Neural cell (in vitro differentiated cells): Measurements from ENCODE around the gene HSFX3. TPM values are rescaled to one million over a fixed set of nuclear protein-coding genes. Genes with fewer than 3 reads are reported as not detected.

ENCODE experiments used
- H2AFZ ChIP-seq: fragments of 200-600, 300-800 bp; sonication (generic), shearing (Covaris generic); 2 replicates; pipeline ENCODE4 v1.6.0; 2014; ENCODE audit warnings: low read depth, mild to moderate bottlenecking, antibody characterized with exemption, low read length, moderate library complexity
- H3F3A ChIP-seq: fragments of 200-600 bp; shearing (Covaris generic); 2 replicates; pipeline ENCODE4 v1.6.1; 2016; ENCODE audit warnings: mild to moderate bottlenecking, moderate library complexity, mixed read lengths, antibody characterized with exemption, low read length; ENCODE audit not compliant: insufficient read depth, poor library complexity, severe bottlenecking
- H3K27ac ChIP-seq: fragments of 200-600, 300-800 bp; sonication (generic), shearing (Covaris generic); 2 replicates; pipeline ENCODE4 v1.5.1; 2014; ENCODE audit warnings: mild to moderate bottlenecking, low read length, moderate library complexity
- H3K27me3 ChIP-seq: fragments of 300-800, 200-600 bp; sonication (generic), shearing (Covaris generic); 2 replicates; pipeline ENCODE4 v1.6.0; 2014; ENCODE audit warnings: mild to moderate bottlenecking, low read depth, low read length, moderate library complexity; ENCODE audit not compliant: insufficient read depth
- H3K36me3 ChIP-seq: fragments of 300-800, 200-600 bp; sonication (generic), shearing (Covaris generic); 2 replicates; pipeline ENCODE4 v1.5.1; 2014; ENCODE audit warnings: mild to moderate bottlenecking, antibody characterized with exemption, low read length, moderate library complexity; ENCODE audit not compliant: insufficient read depth
- H3K4me2 ChIP-seq: fragments of 300-800, 200-600 bp; sonication (generic), shearing (Covaris generic); 2 replicates; pipeline ENCODE4 v1.6.0; 2014; ENCODE audit warnings: mild to moderate bottlenecking, low read length
- H3K4me3 ChIP-seq: fragments of 300-800, 200-600 bp; sonication (generic), shearing (Covaris generic); 2 replicates; pipeline ENCODE4 v1.5.1; 2014; ENCODE audit warnings: mild to moderate bottlenecking, low read length, moderate library complexity
- H3K79me2 ChIP-seq: fragments of 200-600 bp; shearing (Covaris generic); replicated peaks from 2 replicates; pipeline ENCODE4 v1.6.0; 2014; ENCODE audit warnings: mild to moderate bottlenecking, low read length, moderate library complexity; ENCODE audit not compliant: insufficient read depth
- H3K9ac ChIP-seq: fragments of 300-800, 200-600 bp; sonication (generic), shearing (Covaris generic); 2 replicates; pipeline ENCODE4 v1.6.1; 2016; ENCODE audit warnings: mild to moderate bottlenecking, low read length, mixed read lengths
- H3K9me2 ChIP-seq: fragments of 200-600 bp; shearing (Covaris generic); 2 replicates; pipeline ENCODE4 v1.6.1; 2016; ENCODE audit warnings: mild to moderate bottlenecking, low read length, mixed read lengths; ENCODE audit not compliant: insufficient read depth
- H3K9me3 ChIP-seq: fragments of 200-600, 300-800 bp; sonication (generic), shearing (Covaris generic); 2 replicates; pipeline ENCODE4 v1.6.1; 2016; ENCODE audit warnings: mild to moderate bottlenecking, mixed run types, low read length, moderate library complexity, mixed read lengths
- H4K20me1 ChIP-seq: fragments of 200-600 bp; shearing (Covaris generic); 2 replicates; pipeline ENCODE4 v1.6.1; 2016; ENCODE audit warnings: mild to moderate bottlenecking, mixed run types; ENCODE audit not compliant: insufficient read depth
- EP300 ChIP-seq: fragments of 450-650 bp; conservative IDR thresholded peaks from 2 replicates; pipeline ENCODE4 v1.6.1; 2014; ENCODE audit warnings: antibody characterized with exemption, mild to moderate bottlenecking, moderate library complexity; ENCODE audit not compliant: poor library complexity, severe bottlenecking
- EZH2 ChIP-seq: fragments of 200-600, 300-800 bp; shearing (Covaris generic), sonication (generic); IDR thresholded peaks from 2 replicates; pipeline ENCODE4 v1.6.1; 2014; ENCODE audit warnings: antibody characterized with exemption, low read length, borderline replicate concordance, mild to moderate bottlenecking; ENCODE audit not compliant: insufficient read depth, poor library complexity, severe bottlenecking
- MXI1 ChIP-seq: fragments of 450-650 bp; conservative IDR thresholded peaks from 2 replicates; pipeline ENCODE4 v1.6.1; 2014; ENCODE audit warnings: antibody characterized with exemption, mild to moderate bottlenecking; ENCODE audit not compliant: poor library complexity, severe bottlenecking
- POLR2AphosphoS5 ChIP-seq: IDR thresholded peaks from 2 replicates; pipeline ENCODE4 v1.6.1; 2012
- RAD21 ChIP-seq: fragments of 450-650 bp; conservative IDR thresholded peaks from 2 replicates; pipeline ENCODE4 v1.6.1; 2014; ENCODE audit warnings: antibody characterized with exemption, mild to moderate bottlenecking, moderate library complexity
- SMC3 ChIP-seq: fragments of 450-650 bp; conservative IDR thresholded peaks from 2 replicates; pipeline ENCODE4 v1.6.1; 2014; ENCODE audit warnings: antibody characterized with exemption, mild to moderate bottlenecking, moderate library complexity; ENCODE audit not compliant: poor library complexity
- TAF1 ChIP-seq: IDR thresholded peaks from 2 replicates; pipeline ENCODE4 v1.6.1; 2012; ENCODE audit warnings: low read depth
- polyA plus RNA-seq: library from polyadenylated mRNA; depleted of rRNA; stranded (reverse); fragments of >200 nt; gene quantifications from 2 replicates; pipeline ENCODE4 v1.2.3, GENCODE V29; 2014
- TF ChIP-seq, protein P1 (sequence below): IDR thresholded peaks from 2 replicates; pipeline ENCODE4 v1.6.1; 2012; ENCODE audit warnings: borderline replicate concordance
- TF ChIP-seq, protein P2 (sequence below): fragments of 450-650 bp; IDR thresholded peaks from 2 replicates; pipeline ENCODE4 v1.5.1; 2014; ENCODE audit warnings: antibody characterized with exemption, mild to moderate bottlenecking, moderate library complexity; ENCODE audit not compliant: poor library complexity, severe bottlenecking

HSFX3 gene
- polyA plus RNA-seq, 1 donor from 2014 or later: not detected

DNA sequence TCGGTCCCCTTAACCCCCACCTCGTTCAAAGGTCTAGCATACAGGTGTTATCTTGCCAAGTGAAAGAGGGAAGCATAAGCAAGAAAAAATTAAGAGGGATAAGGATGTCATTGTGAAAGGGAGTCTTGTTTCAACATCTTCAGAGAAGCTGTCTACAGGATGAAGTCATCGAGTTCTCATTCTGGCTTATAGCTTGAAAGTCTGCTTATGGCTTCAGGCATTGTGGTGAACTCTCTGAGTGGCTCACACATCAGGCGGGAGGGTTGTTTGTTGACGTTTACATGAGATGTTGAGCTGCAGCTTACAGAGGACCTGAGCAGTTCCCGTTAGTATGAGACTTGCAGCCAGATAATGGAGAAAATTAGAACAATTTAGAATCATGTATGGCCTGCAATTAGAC lies 20.9 kb upstream of the HSFX3 start:
- H2AFZ ChIP-seq: no peak overlapping the region
- no peaks in the 10 kb centered on the region for H3K9me3 ChIP-seq
- no peak overlapping the region for H3K27ac ChIP-seq
- H3K27me3 ChIP-seq: no peaks in the 10 kb centered on the region
- TF ChIP-seq, protein P1, sequence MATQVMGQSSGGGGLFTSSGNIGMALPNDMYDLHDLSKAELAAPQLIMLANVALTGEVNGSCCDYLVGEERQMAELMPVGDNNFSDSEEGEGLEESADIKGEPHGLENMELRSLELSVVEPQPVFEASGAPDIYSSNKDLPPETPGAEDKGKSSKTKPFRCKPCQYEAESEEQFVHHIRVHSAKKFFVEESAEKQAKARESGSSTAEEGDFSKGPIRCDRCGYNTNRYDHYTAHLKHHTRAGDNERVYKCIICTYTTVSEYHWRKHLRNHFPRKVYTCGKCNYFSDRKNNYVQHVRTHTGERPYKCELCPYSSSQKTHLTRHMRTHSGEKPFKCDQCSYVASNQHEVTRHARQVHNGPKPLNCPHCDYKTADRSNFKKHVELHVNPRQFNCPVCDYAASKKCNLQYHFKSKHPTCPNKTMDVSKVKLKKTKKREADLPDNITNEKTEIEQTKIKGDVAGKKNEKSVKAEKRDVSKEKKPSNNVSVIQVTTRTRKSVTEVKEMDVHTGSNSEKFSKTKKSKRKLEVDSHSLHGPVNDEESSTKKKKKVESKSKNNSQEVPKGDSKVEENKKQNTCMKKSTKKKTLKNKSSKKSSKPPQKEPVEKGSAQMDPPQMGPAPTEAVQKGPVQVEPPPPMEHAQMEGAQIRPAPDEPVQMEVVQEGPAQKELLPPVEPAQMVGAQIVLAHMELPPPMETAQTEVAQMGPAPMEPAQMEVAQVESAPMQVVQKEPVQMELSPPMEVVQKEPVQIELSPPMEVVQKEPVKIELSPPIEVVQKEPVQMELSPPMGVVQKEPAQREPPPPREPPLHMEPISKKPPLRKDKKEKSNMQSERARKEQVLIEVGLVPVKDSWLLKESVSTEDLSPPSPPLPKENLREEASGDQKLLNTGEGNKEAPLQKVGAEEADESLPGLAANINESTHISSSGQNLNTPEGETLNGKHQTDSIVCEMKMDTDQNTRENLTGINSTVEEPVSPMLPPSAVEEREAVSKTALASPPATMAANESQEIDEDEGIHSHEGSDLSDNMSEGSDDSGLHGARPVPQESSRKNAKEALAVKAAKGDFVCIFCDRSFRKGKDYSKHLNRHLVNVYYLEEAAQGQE: no peak
- no peaks in the 10 kb centered on the region for H3K36me3 ChIP-seq
- no peaks in the 10 kb centered on the region for H3K9me2 ChIP-seq
- no peak overlapping the region for H3K9ac ChIP-seq
- H3K4me3 ChIP-seq: no peak overlapping the region
- H3K79me2 ChIP-seq: no peaks in the 10 kb centered on the region
- H3K4me2 ChIP-seq: no peak overlapping the region
- H3F3A ChIP-seq: no peaks in the 10 kb centered on the region
- H4K20me1 ChIP-seq: no peaks in the 10 kb centered on the region

DNA sequence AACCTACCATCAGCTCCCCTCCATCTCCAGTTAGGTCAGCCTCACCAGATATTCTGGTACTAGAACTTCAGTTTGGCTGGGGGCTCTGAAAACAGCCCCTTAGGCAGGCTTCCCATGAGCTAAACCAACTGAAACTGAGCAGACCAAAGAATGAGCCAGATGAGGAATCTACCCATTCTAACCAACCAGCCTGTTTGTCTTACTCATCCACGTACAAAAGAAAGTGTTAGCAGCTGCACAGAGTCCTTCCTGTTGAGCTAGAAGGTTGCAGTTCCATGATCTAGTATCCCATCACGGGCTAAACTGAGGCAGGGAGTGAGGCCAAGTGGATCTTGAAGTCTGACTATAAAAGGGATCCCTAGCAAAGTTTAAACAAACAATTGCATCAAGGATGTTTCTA lies 20.0 kb upstream of the HSFX3 start:
- TF ChIP-seq SMC3 (no peak), RAD21 (no peak), TAF1 (no peak), MXI1 (no peak), EZH2 (no peak), POLR2AphosphoS5 (no peak), EP300 (no peak)
- TF ChIP-seq, protein P2, sequence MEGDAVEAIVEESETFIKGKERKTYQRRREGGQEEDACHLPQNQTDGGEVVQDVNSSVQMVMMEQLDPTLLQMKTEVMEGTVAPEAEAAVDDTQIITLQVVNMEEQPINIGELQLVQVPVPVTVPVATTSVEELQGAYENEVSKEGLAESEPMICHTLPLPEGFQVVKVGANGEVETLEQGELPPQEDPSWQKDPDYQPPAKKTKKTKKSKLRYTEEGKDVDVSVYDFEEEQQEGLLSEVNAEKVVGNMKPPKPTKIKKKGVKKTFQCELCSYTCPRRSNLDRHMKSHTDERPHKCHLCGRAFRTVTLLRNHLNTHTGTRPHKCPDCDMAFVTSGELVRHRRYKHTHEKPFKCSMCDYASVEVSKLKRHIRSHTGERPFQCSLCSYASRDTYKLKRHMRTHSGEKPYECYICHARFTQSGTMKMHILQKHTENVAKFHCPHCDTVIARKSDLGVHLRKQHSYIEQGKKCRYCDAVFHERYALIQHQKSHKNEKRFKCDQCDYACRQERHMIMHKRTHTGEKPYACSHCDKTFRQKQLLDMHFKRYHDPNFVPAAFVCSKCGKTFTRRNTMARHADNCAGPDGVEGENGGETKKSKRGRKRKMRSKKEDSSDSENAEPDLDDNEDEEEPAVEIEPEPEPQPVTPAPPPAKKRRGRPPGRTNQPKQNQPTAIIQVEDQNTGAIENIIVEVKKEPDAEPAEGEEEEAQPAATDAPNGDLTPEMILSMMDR: no peak
- TF ChIP-seq, protein P1: no peak
- H3K4me3 ChIP-seq: no peak overlapping the region

More for the DNA sequence above, 20.0 kb upstream of the HSFX3 start:
- H2AFZ ChIP-seq: no peak overlapping the region
- no peak overlapping the region for H3K9ac ChIP-seq
- H3K79me2 ChIP-seq: no peaks in the 10 kb centered on the region
- H3K4me2 ChIP-seq: no peak overlapping the region
- H3K36me3 ChIP-seq: no peaks in the 10 kb centered on the region
- no peak overlapping the region for H3K27ac ChIP-seq
- no peaks in the 10 kb centered on the region for H4K20me1 ChIP-seq
- no peaks in the 10 kb centered on the region for H3F3A ChIP-seq
- no peaks in the 10 kb centered on the region for H3K9me3 ChIP-seq
- H3K27me3 ChIP-seq: no peaks in the 10 kb centered on the region
- H3K9me2 ChIP-seq: no peaks in the 10 kb centered on the region
